Stimulated activated naive CD8-positive, alpha-beta T cell treated with anti-CD3 and anti-CD28 coated beads, Interleukin-15, Interleukin-2, amounts not matched to agents 100 U/mL and 50 U/mL, for 24 hours (primary cell): ENCODE results near the gene HSPB8.

Source experiments
- ATAC-seq: fragments of 150-1000 bp; cut with Tn5 transposase; one replicate; pipeline ENCODE4 v1.10.0; 2021
- DNase-seq: peaks from one replicate; pipeline ENCODE4 v3.0.0; 2021

The HSPB8 gene

DNA sequence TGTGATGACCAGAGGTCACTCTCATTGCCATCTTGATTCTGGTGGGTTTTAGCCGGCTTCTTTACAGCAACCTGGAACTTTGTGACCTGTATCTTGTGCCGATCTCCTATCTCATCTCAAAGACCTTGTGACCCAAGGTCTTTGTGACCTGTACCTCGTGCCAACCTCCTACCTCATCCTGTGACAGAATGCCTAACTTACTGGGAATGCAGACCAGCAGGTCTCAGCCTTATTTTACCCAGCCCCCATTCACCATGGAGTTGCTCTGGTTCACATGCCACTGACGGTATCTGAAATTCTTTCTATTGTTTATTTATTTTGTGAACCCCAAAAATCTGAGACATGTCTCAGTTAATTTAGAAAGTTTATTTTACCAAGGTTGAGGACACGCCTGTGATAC is 7.4 kb upstream of the HSPB8 start:
- DNase-seq (no peak), ATAC-seq (no peak)

DNA sequence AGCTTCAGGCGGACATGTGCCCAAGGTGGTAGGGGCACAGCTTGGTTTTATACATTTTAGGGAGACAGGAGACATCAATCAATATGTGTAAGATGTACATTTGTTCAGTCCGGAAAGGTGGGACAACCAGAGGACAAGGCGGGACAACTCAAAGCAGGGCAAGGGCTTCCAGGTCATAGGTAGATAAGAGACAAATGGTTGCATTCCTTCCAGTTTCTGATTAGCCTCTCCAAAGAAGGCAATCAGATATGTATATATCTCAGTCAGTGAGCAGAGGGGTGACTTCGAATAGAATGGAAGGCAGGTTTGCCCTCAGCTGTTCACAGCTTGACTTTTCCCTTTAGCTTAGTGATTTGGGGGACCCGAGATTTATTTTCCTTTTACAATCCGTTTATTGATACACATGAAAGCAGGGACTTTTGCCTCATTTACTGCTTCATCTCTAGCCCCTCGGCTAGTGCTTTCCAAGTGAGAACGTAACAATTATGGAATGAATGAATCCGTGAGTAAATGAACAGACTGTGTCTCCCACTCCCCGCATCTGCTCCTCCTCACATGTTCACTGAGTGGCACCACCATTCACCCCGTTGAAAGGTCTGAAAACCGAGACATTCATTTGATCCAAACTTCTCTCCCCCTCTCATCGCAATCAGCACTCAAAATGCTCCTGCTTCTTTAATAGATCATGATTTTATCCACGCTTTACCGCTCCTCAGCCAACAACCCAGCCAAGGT is 6.9 kb upstream of the HSPB8 start:
- ATAC-seq (no peak), DNase-seq (no peak)

DNA sequence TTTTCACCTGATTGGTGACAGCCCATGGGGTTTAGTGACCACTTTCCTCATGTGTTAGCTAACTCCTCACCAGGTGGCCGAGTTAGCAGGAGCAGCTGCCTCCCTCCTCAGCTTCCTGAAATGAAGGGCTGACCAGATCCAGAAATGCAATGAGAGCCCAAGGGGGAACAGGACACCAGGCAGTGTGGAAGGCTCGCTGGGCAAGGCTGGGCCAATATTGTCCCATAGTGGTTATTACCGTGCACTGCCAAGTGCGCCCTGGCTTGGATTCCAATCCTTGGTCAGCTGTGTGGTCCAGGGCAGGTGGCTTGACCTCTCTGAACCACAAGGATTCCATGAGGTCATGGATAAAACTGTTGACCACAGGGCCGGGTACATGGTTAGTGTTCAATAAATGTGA is 3.6 kb upstream of the HSPB8 start:
- no peak for DNase-seq

GRCh38 chr12:119176267-119177055 is 2.3 kb upstream of the HSPB8 start:
- DNase-seq (no peak), ATAC-seq (no peak)

More for the DNA sequence above, 3.6 kb upstream of the HSPB8 start:
- no peak for ATAC-seq

DNA sequence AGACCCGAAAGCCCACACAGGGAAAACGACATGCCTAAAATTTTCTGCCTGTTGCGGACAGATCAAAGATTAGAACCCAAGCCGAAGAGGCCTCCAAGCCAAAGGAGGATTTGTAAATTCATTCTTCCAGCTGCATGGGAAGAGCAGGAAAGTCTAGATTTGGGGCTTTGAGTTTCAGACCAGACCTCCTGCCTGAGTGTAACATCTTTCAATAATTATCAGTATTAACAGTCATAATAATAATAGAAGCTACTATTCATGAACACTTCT is 1.7 kb upstream of the HSPB8 start:
- DNase-seq (no peak), ATAC-seq (no peak)

- ATAC-seq (no peak), DNase-seq (no peak)
Measured at GRCh38 chr12:119177724-119178380, 879 bp upstream of the HSPB8 start.

DNA sequence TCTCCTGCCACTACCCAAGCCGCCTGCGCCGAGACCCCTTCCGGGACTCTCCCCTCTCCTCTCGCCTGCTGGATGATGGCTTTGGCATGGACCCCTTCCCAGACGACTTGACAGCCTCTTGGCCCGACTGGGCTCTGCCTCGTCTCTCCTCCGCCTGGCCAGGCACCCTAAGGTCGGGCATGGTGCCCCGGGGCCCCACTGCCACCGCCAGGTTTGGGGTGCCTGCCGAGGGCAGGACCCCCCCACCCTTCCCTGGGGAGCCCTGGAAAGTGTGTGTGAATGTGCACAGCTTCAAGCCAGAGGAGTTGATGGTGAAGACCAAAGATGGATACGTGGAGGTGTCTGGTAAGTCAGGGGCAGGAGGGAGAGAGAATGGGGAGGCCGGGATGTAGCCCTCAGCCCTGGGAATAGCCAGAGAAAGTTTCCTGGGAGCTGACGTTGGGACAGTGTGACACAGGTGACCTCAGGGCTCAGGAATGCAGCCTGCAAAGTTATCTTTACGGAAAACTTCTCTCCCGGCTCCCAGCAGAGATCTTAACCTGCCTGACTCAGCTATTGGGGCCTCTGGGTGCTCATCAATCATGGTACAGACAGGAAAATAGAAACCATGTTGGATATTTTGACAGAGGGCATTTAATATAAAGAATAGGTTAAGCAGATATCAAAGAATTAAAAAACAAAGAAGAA is 747 bp downstream of the HSPB8 start:
- no peak for ATAC-seq
- no peak for DNase-seq

DNA sequence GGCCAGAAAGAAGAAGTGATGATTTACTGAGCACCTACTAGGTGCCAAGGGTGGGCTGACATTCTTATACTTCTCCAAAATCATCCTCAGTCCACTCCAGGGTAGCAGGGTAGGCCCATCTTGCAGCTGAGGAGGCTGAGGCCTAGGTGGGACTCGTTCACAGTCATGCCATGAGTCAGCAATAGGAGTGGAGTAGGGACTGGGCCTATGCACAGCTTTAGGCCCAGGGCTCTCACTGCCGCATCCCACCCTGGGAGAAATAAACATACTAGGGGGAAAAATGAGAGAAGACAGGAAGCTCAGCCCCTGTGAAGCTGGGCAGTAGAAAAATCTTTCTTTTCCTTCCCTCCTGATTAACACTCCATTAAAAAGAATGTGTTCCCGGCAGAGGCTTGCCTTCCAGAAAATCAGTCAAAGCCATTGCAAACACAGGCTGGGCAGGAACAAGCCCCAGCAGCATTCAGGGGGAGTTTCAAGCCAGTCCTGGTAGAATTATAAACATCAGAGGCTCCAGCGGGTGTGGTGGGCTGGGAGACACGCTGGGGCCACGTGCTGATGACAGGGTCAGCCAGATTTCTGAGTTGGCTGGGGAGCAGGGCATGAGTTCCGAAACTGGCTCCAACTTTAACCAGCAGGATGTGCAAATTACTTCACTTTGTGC is 1.8 kb downstream of the HSPB8 start:
- ATAC-seq (no peak), DNase-seq (no peak)

- DNase-seq (no peak), ATAC-seq (no peak)
Measured at GRCh38 chr12:119181202-119181601, 2.5 kb downstream of the HSPB8 start.

DNA sequence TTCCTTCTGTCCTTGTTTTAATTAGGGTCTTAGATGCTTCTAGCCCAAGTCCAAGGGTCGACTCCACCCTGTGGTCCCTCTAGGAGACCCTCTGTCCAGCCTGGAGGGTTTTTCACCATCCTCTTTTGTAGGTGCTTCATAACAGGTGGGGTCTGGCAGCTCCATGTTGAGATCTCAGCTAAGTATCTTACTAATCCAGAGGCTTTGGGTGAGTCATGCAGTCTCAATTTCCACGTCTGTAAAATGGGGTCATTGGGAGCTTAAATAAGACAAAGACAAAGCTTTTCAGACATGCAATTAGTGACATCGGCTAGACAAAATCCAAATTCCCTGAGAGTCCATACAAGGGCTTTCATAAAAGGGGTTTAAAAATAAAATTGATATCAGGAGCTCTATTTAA is 3.2 kb downstream of the HSPB8 start:
- no peak for DNase-seq
- ATAC-seq, result no peak

DNA sequence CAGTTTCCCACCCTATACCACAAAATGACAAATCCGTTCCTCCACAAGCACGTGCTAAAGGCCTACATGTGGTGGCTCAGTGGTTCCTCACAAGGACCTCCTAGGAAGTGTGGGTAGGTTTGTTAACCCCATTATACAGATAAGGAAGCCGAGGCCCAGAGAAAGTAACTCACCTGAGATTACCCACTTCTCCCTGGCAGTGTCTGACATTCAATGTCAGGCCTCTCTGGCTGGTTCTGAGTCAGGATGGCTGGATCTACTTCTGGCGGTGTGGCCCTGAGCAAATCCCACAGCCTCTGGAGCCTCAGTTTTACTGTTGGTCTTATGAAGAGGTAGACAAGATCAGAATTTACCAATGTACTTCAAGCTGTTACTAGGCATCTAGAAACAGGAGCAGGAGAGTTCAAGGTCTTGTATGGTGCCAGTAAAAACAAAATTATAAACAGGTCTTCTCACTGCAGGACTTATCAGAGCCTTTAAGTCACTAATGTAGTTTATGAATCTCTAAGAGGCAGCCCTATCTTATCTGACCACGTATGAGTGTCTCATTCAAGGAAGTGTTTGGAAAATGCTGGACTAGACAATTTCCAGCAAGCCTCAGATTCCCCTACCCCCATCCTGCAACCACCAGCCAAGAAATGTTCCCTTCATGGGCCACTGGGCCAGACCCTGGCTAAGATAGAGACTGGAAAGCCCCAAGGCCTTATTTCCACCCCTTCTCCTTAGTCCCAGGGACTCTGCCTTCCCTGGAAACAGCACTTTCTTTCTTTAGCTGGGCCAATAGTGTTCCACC is 4.2 kb downstream of the HSPB8 start:
- ATAC-seq, result no peak
- DNase-seq, result no peak

DNA sequence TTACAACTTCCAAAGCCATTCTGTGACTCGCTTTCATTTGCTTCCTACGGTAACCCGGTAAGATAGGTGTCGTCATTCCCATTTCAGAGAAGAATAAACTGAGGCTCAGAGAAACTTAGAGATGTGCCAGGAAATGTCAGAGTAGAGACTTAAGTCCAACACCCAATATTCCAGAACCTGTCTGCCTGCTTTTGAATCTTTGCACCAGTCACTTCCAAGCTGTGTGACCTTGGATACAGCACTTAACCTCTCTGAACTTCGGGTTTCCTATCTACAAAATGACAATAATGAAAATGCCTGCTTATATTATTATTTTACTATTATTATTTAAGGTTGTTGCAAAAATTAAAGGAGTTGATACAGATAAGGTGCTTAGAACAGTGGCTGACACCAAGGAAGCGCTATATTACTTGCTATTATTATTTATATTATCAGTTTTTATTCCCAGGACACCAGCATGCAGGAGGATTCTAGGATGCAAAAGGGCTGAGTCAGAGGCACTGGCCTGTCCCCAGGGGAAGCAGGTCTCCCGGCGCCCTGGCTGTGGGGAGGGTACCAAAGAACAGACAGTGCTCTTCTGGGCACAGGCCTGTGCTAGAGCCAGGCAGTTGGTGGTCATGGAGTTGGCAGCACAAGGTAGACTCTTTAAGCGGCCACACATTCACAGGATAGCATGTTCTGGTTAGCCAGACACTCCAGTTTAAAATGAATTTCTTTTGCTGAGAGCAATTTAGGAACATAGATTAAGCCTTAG is 5.4 kb downstream of the HSPB8 start:
- no peak for DNase-seq
- ATAC-seq, result no peak

DNA sequence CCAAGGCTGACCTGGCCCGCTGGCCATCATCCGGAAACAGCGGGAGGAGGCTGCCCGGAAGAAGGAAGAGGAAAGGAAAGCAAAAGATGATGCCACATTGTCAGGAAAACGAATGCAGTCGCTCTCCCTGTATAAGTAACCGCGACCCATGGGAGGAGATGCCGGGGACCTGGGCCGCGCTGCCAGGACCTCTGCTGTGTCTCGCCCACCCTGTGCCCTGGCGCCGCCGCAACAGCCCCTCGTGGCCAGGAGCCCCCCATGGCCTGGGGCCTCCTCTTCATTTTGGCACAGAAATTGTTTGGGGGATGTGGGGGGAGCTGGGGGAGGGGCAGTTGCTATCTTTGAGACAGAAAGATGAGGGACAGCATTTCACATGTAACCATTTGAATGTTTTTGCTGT is 16.5 kb downstream of the HSPB8 start:
- DNase-seq, result no peak
- ATAC-seq, result no peak

GRCh38 chr12:119198440-119198839 is 19.7 kb downstream of the HSPB8 start:
- ATAC-seq (no peak), DNase-seq (no peak)

DNA sequence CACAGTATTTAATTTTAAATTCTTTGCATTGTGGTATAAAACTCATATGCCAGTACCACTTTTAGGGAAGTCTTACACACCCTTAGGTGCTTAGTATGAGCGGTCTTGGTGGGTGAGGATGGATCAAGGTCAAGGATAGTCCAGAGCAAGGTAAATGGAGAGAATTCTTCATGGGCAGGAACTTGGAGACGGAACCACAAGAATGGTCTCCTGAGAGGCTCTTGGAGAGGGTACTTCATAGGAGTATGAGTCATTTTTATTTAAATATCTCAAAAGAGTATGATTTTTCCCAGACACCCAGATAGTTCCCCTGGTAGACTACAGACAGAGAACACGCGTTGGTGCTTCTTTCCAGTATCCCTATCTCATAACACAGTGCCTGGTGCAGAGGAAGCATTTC is 21.9 kb downstream of the HSPB8 start:
- ATAC-seq, result no peak
- DNase-seq, result no peak

- ATAC-seq (no peak), DNase-seq (no peak)
Measured at GRCh38 chr12:119201789-119202543, 23.2 kb downstream of the HSPB8 start.

DNA sequence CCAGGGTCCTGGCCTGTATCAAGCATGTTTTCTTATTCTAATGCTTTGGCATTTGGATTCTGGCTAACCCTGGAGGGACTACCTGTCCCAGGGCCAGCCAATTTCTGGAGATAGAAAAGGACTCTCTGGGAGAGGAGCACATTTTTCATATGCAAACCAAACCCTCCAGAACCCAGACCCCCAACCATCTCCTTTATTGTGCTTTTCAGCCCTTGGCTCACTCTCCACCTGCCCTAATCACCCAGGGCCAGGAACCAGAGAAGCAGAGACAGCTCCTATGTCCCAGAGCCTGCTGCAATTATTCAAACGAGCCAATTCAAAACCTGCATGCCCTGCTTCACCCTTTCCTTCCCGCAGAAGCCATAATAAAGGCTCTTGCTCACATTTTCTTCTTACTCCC is 23.8 kb downstream of the HSPB8 start:
- DNase-seq, result no peak
- ATAC-seq, result no peak

DNA sequence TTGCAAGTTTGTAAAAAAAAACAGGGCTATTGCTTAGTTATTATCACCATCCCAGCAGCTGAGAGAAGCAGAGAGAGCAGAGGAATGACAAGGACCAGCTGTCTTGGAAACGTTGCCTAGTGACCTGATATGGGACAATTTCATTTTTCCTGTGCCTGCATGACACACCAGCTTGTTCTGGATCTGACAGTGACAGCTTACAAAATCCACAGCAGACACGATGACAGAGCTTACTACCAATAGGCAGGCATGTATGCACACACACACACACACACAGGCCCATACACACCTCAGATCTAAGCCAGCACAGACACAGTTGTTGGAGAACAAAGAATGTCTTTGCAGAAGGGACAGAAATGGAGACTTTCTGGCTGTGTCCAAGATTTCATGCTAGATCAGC is 25.4 kb downstream of the HSPB8 start:
- DNase-seq (no peak), ATAC-seq (no peak)

DNA sequence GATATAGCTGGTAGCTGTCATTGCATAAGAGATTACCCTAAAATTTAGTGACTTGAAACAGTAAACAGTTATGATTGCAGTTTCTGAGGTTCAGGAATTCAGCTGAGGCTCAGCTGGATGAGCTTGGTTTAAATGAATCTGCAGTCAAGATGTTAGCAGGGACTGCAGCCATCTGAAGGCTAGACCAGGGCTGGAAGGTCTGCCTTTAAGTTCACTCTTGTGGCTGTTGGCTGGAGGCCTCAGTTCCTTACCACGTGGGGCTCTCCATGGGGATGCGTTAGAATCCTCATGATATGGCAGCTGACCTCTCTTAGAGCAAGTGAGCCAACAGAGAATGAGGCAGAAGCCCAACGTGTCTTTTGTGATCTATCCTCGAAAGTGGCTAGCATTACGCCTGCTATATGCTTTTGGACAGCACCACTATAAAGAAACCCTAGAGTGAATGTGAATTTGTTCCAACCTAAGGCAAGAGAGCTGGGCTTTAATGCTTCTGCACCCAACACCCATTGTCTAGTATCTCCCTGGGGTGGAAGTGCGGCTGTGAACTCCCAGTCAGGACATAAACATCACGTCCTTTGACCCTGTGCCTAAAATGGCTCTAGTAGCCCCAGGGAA is 26.0 kb downstream of the HSPB8 start:
- ATAC-seq, result no peak
- DNase-seq, result no peak
